ENCODE data around the gene NPTXR.

Gene NPTXR

DNA sequence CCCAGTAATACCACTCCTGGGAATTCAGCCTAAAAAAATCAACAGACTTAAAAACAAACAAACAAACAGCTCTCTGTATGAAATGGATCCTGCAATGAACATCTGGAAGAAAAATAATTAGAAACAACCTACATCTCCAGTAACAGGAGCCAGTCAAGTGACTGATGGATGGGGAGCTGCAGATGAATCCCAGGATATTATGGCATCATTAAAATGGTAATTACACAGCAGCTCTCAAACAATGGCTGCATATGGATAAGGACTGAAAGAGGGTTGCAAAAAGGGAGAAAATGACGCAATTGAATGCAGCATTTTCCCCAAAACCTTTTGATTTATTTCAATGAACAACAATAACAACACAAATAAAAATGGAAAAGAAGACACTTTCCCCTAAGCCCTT, 4.1 kb downstream of the NPTXR start:
- no peak overlapping the region for H3K4me3 ChIP-seq (replicated peaks; ENCODE audit: low read depth, low read length)
- TF ChIP-seq, protein P1, sequence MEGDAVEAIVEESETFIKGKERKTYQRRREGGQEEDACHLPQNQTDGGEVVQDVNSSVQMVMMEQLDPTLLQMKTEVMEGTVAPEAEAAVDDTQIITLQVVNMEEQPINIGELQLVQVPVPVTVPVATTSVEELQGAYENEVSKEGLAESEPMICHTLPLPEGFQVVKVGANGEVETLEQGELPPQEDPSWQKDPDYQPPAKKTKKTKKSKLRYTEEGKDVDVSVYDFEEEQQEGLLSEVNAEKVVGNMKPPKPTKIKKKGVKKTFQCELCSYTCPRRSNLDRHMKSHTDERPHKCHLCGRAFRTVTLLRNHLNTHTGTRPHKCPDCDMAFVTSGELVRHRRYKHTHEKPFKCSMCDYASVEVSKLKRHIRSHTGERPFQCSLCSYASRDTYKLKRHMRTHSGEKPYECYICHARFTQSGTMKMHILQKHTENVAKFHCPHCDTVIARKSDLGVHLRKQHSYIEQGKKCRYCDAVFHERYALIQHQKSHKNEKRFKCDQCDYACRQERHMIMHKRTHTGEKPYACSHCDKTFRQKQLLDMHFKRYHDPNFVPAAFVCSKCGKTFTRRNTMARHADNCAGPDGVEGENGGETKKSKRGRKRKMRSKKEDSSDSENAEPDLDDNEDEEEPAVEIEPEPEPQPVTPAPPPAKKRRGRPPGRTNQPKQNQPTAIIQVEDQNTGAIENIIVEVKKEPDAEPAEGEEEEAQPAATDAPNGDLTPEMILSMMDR (IDR thresholded peaks at IDR 0.05; ENCODE audit: low read depth, low read length, missing control alignments) = no peak
- DNase-seq (ENCODE audit: extremely low read depth, low read depth) = no peak

DNA sequence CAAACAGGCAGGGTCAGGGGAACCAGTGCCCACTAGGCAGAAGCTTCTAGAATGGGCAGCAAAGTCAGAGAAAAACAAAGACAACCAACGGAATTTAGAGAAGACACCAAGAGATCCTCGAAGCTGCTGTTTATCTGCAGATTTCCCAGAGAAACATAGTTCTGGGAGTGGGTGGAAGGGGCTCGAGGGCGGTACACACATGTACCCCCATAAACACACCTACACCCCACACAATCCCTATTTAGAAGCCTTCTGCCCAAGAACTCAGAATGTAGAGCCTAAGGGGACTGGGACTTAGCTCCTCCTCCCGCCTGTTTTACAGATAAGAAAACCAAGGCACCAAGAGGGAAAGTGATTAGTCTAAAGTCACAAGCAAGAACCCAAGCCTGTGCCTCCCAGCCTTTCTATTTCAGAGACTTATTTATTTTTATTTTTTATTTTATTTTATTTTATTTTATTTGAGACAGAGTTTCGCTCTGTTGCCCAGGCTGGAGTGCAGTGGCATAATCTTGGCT, 6.4 kb downstream of the NPTXR start:
- DNase-seq (ENCODE audit: extremely low read depth, low read depth) = no peak
- H3K4me3 ChIP-seq (replicated peaks; ENCODE audit: low read depth, low read length) = no peak overlapping the region
- TF ChIP-seq, protein P1 (IDR thresholded peaks at IDR 0.05; ENCODE audit: low read depth, low read length, missing control alignments) = no peak

DNA sequence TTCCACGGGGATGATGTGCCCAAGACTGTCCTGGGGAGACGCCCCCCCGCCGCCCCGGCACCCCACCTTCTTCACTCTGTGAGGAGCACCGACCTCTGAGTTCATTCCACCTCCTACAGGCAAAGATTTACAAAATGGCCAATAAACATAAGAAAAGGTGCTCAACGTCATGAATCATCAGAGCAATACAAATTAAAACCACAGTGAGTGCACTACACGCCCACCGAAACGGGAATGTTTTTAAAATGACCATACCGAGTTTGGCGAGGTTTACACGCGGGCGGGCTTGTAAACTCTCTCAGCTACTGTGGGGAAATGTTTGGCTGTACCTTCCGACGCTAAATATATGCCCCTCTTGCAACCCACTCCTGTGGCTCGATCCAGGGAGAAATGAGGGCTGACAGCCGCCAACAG, 7.9 kb downstream of the NPTXR start:
- peak; percentile 6 for DNase-seq (ENCODE audit: extremely low read depth, low read depth)
- TF ChIP-seq, protein P1 (IDR thresholded peaks at IDR 0.05; ENCODE audit: low read depth, low read length, missing control alignments) = no peak
- H3K4me3 ChIP-seq (replicated peaks; ENCODE audit: low read depth, low read length) = no peak overlapping the region

DNA sequence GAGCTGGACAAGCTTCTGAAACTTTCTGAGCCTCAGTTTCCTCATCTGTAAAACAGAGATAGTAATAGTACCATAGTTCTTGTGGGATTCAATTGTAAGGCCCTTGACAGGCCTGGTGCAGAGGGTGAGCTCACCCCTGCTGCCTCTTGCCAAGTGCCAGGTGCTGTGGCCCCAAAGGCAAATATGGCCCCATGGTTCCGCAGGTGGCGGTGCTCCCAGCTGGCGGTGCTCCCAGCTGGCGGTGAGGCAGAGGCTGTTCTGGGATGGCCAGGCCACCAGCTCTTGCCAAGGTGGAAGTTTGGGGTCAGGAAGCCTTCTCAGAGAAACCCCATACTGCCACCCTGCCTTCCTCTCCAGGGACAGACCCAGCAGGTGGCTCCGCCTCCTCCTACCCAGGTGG, 8.8 kb downstream of the NPTXR start:
- H3K4me3 ChIP-seq (replicated peaks; ENCODE audit: low read depth, low read length) = no peak overlapping the region
- DNase-seq (ENCODE audit: extremely low read depth, low read depth) = no peak
- TF ChIP-seq, protein P1 (IDR thresholded peaks at IDR 0.05; ENCODE audit: low read depth, low read length, missing control alignments) = no peak

DNA sequence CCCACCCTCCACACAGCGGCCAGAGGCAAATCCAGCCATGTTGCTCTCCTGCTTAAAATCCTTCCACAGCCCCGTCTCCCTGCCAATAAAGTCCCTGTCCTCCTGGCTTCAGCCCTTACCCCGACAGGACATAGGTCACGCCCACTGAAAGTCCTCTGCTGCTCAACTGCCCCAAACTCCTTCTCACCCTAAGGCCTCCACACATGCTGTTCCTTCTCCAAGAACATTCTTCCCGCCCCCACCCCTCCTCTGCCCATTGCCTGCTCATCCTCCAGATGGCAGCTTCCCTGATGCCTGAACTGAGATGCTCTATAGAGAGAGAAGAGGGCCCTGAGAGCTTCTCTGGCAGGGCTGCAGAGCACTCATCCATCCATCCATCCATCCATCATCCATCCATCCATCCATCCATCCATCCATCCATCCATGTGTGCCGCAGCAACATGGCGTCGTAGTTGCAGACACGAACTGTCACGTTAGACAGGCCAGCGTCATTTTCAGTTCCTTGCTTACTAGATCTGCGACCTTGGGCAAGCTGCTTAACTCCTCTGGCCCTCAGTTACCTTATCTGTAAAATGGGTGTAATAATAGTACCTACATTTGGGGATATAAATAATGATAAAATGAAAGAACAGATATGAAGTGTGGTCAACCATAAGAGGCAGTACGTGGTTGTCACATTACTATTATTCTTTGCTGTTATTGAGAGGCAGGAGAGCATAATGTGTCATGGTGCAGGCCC, 9.4 kb downstream of the NPTXR start:
- TF ChIP-seq, protein P1 (IDR thresholded peaks at IDR 0.05; ENCODE audit: low read depth, low read length, missing control alignments) = no peak
- H3K4me3 ChIP-seq (replicated peaks; ENCODE audit: low read depth, low read length) = no peak overlapping the region
- DNase-seq (ENCODE audit: extremely low read depth, low read depth) = no peak

DNA sequence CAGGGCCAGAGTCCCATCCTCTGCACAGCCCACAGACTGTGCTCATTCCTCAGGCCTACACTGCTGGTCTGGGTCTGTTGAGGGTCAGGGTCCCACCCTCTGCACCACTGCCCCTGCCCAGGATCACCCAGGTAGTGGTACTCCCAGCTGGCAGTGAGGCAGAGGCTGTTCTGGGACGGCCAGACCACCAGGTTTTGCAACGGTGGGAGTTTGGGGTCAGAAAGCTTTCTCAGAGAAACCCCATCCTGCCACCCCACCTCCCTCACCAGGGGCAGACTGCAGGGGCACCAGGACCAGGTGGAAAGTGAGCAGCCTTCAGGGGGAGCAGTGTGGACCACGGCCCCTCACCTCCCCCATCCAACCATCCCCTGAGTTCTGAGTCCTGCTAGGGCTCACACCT, 10.8 kb downstream of the NPTXR start:
- DNase-seq (ENCODE audit: extremely low read depth, low read depth) = no peak
- TF ChIP-seq, protein P1 (IDR thresholded peaks at IDR 0.05; ENCODE audit: low read depth, low read length, missing control alignments) = no peak
- no peak overlapping the region for H3K4me3 ChIP-seq (replicated peaks; ENCODE audit: low read depth, low read length)
